ENCODE data around the gene RNFT2.

Gene RNFT2, protein sequence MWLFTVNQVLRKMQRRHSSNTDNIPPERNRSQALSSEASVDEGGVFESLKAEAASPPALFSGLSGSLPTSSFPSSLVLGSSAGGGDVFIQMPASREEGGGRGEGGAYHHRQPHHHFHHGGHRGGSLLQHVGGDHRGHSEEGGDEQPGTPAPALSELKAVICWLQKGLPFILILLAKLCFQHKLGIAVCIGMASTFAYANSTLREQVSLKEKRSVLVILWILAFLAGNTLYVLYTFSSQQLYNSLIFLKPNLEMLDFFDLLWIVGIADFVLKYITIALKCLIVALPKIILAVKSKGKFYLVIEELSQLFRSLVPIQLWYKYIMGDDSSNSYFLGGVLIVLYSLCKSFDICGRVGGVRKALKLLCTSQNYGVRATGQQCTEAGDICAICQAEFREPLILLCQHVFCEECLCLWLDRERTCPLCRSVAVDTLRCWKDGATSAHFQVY

GRCh38 chr12:116737774-116738657 lies at the start of gene RNFT2, which contains the start of gene SPRING1:
TSS of gene RNFT2 (plus strand) at chr12:116738315. CDS start at chr12:116740498, 2,183 bp downstream.
TSS of gene SPRING1 (minus strand) at chr12:116738069. CDS start at chr12:116737900, 169 bp downstream.
- H3K4me3 ChIP-seq (ENCODE audit: low read depth, low read length): peak within 1 kb of the TSS; percentile 71
- DNase-seq (ENCODE audit: low read depth): peak; percentile 99

DNA sequence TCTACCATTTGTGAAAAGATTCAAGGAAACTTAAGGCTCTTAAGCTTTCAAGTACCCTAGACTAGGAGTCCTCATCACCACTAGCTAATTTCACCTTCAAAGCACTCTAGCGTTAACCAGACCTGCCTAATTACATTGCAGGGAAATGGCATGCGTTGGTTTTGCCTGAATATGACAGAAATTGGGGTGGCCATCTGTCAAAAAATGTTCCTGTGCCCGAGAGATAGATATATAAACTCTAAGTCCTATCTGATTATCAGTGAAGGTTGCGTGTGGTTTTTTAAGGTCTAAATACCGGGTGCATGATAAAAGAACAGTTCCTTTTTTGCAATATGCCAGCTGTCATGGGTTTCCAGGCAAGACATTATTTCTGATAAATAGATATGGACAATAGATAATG lies 48.6 kb upstream of the RNFT2 start:
- no peak for DNase-seq (ENCODE audit: low read depth)
- no peak overlapping the region for H3K4me3 ChIP-seq (ENCODE audit: low read depth, low read length)

- H3K4me3 ChIP-seq (ENCODE audit: low read depth, low read length): no peak overlapping the region
- DNase-seq (ENCODE audit: low read depth): no peak
These were observed 48.0 kb upstream of the RNFT2 start for GRCh38 chr12:116689979-116690744.

DNA sequence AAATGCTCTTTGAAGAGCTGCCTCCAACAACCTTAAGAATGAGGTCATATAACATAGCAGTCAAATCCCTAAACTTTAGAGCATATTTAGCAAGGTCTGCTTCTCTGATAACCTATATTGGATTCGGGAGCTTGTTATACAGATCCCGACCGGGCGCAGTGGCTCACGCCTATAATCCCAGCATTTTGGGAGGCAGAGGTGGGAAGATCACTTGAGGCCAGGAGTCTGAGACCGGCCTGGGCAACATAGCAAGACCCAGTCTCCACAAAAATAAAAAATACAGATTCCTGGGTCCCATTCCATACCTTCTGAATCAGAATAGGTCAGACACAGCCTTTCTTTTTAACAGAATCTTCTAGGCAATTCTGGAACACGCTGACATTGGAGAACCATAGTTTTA lies 46.9 kb upstream of the RNFT2 start:
- no peak for DNase-seq (ENCODE audit: low read depth)
- H3K4me3 ChIP-seq (ENCODE audit: low read depth, low read length): no peak overlapping the region

- no peak for DNase-seq (ENCODE audit: low read depth)
- H3K4me3 ChIP-seq (ENCODE audit: low read depth, low read length): no peak overlapping the region
These were observed 46.5 kb upstream of the RNFT2 start for GRCh38 chr12:116691636-116692035.

GRCh38 chr12:116692605-116693004 lies 45.5 kb upstream of the RNFT2 start:
- H3K4me3 ChIP-seq (ENCODE audit: low read depth, low read length): no peak overlapping the region
- DNase-seq (ENCODE audit: low read depth): no peak

DNA sequence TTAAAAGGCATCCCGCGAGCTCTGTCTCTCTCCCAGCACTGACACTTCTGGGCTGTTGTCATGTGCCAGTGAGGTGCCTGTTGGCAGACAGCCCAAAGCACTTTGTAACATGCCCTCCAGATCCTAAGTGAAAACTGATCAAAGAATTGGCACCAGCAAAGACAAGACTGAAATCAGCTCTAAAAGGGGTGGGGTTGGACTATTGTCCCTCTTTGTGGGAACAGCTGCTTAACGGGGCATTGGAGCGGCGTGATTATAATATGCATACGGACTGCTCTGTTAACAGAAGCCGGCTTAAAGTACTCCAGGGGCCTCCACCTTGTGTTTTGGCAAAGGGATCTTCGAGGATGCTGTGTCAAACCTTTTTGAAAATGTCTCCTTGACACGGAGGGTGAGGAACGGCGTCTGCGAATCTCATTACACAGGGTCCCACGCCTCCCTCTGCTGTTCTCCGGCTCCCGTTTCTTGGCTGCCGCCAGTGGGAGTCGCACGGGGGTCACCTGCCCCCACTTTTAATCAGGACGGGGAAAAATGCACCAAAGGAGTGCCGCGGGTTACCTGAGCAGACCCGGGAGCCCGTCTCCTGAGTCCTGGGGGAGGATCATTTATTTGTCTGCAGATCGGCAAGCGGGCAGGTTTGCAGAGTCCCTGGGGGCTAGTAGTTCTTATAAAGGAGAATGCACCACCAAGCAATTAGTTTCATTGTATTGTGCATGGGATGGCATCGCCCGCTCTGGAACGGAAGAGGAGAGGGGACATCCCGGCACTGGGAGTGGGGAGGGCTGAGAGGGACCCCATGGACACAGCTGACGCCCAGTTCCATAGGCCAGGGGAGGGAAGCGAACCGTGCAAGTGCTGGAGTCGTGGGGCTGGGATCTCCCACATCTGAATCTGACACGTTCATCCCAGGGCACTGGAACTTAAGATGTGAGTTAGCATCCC lies 44.6 kb upstream of the RNFT2 start:
- H3K4me3 ChIP-seq (ENCODE audit: low read depth, low read length): peak overlapping the region; percentile 24
- no peak for DNase-seq (ENCODE audit: low read depth)

GRCh38 chr12:116694653-116695463 lies 43.3 kb upstream of the RNFT2 start:
- DNase-seq (ENCODE audit: low read depth): no peak
- H3K4me3 ChIP-seq (ENCODE audit: low read depth, low read length): no peak overlapping the region

GRCh38 chr12:116695464-116695725 lies 42.7 kb upstream of the RNFT2 start:
- no peak overlapping the region for H3K4me3 ChIP-seq (ENCODE audit: low read depth, low read length)
- DNase-seq (ENCODE audit: low read depth): no peak

- no peak overlapping the region for H3K4me3 ChIP-seq (ENCODE audit: low read depth, low read length)
- no peak for DNase-seq (ENCODE audit: low read depth)
These were observed 40.8 kb upstream of the RNFT2 start for GRCh38 chr12:116697305-116697704.

- no peak for DNase-seq (ENCODE audit: low read depth)
- H3K4me3 ChIP-seq (ENCODE audit: low read depth, low read length): no peak overlapping the region
These were observed 40.4 kb upstream of the RNFT2 start for GRCh38 chr12:116697716-116698115.

GRCh38 chr12:116698116-116698515 lies 40.0 kb upstream of the RNFT2 start:
- H3K4me3 ChIP-seq (ENCODE audit: low read depth, low read length): no peak overlapping the region
- DNase-seq (ENCODE audit: low read depth): no peak

GRCh38 chr12:116698554-116699075 lies 39.5 kb upstream of the RNFT2 start:
- DNase-seq (ENCODE audit: low read depth): no peak
- no peak overlapping the region for H3K4me3 ChIP-seq (ENCODE audit: low read depth, low read length)

- DNase-seq (ENCODE audit: low read depth): no peak
- no peak overlapping the region for H3K4me3 ChIP-seq (ENCODE audit: low read depth, low read length)
These were observed 38.0 kb upstream of the RNFT2 start for GRCh38 chr12:116700066-116700465.

DNA sequence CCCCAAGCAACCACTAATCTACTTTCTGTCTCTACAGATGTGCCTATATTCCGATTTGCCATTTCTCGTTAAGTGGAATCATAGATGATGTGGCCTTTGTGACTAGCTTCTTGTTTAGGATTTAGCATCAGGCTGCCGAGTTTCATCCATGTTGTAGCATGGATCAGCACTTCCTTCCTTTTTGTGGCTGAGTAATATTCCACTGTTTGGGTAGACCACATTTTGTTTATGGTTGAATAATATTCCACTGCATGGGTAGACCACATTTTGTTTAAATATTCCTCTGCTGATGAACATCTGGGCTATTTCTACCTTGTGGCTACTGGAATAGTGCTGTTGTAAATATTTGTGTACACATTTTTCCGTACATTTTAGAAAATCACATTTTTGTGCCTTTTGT lies 36.7 kb upstream of the RNFT2 start:
- no peak for DNase-seq (ENCODE audit: low read depth)
- H3K4me3 ChIP-seq (ENCODE audit: low read depth, low read length): no peak overlapping the region

DNA sequence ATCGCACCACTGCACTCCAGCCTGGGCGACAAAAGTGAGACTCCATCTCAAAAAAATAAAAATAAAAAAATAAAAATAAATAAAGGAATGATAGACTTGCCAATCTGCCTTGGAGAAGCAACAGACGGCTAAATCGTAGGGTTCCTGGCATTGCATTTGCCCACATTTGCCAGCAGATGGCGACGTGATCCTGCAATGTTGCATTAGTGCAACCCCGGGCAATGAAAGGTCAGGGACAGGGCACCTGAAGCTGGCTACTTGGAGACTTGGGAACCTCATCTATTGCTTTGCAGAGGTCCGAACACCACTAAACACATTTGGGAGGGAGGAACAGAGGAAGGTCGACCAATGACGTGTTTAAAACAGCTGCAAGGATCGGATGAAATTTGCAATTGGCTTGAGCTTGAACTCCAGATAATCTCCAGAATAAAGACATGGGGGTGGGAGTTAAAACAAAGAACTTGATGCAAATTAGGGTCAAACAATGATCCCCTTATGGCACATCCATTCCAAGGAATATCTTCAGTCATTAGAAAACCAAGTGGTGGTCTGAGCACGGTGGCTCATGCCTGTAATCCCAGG lies 34.8 kb upstream of the RNFT2 start:
- DNase-seq (ENCODE audit: low read depth): no peak
- H3K4me3 ChIP-seq (ENCODE audit: low read depth, low read length): no peak overlapping the region

GRCh38 chr12:116707751-116708150 lies 30.4 kb upstream of the RNFT2 start:
- DNase-seq (ENCODE audit: low read depth): no peak

More at GRCh38 chr12:116707751-116708150, 30.4 kb upstream of the RNFT2 start:
- no peak overlapping the region for H3K4me3 ChIP-seq (ENCODE audit: low read depth, low read length)

Measured in skeletal muscle cell (primary cell).